HCEC 1CT (cell line): ENCODE data around the gene GAP43.
"Not testable (repeated sequence)": the region's sequence is repeated elsewhere in the genome, so short reads cannot be mapped to it uniquely, and the experiment has no call there.

Experiments
- DNase-seq: peaks from one replicate; pipeline ENCODE4 v3.0.0-alpha.2; 2017

GAP43 gene

GRCh38 chr3:115699706-115700105 lies 76.4 kb downstream of the GAP43 start:
- DNase-seq = no peak

DNA sequence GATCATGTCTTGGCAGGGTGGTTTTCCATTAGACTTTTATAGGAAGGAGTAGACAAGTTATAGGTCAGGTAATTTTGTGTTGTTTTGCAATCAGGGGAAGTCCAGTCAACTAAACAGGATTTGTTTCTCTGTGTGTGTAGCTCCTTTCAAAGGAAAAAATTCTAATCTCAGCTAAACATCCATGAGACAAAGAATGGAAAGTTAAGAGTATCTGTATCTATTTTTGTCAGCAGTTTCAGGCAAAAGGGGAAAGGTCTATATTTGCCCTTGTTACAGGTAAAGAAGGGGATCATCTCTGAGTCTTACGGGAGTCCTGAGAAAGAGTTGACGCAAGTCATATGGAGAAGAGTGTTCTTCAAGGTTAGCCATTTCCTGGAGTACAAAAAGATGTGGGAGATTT lies 79.3 kb downstream of the GAP43 start:
- no peak for DNase-seq

DNA sequence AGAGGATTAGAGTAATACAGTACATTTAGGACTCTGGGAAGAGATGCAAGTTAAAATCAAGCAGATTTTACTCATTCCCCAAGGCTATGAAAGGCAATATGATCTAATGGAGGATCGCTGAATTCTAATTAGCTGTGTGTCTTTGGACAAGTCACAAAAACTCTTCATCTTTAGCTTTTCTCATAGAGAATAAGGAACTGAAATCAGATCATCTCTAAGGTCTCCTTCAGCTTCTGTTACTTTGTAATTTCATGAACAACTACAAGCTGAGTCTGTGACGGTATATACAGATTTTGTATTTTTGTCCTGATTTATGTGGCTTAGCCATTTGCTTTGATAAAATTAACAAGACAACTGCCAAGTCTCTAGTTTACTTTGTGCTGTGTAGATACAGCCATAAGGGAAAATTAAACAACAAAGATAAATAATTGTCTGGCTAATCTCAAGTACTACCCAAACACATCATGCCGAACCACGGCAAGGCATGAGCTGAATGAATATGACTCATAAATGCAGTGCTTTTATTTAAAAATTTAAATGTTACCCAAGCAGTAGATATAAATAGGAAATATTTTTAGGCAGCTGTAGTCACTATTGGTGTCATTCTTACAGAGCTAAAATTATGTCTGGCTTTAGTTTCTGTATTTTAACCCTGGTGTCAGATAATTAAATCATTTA lies 81.5 kb downstream of the GAP43 start:
- DNase-seq = peak; percentile 29

- DNase-seq = no peak
These were observed 83.1 kb downstream of the GAP43 start for GRCh38 chr3:115706311-115706829.

DNA sequence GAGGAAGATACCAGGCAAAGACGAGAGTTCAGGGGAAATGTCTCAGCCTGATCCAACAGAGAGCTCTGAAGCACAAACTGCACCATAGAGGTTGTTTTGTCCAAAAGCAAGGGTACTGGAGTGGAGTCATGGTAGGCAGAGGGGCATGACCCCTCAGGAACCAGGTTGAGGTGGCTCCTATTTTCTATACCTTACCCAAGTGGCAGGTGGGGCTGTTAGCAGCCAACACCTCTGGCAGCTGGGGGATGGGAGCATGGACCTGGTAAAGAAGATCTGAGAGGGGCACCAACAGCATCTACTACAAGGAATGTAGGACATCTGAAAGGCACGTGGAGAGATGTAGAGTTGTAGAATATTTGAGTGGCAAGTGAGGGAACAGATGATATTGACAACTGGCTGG lies 85.2 kb downstream of the GAP43 start:
- DNase-seq = no peak

GRCh38 chr3:115709093-115709492 lies 85.8 kb downstream of the GAP43 start:
- DNase-seq = no peak

DNA sequence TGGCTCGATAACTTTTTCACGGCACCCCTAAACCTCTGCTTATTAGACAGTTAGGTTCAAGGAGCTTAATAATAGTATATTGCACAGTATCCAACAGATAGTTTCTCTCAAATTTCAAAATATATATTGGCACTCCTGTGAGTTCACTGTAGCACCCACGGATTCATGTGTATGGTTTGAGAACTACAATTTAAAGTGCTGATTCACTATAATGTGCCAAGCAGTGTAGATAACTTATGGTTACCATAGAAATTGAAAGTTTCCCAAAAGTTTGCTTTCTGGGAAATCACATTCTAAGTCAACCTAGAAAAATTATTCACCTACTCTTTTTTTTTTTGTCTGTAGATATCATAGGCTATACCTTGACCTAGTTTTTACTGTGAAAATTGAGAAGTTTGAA lies 86.6 kb downstream of the GAP43 start:
- no peak for DNase-seq

GRCh38 chr3:115710799-115711198 lies 87.5 kb downstream of the GAP43 start:
- DNase-seq = no peak

- no peak for DNase-seq
These were observed 89.6 kb downstream of the GAP43 start for GRCh38 chr3:115712871-115713270.

GRCh38 chr3:115713284-115713683 lies 90.0 kb downstream of the GAP43 start:
- no peak for DNase-seq

GRCh38 chr3:115715241-115715745 lies 92.0 kb downstream of the GAP43 start:
- DNase-seq = no peak

DNA sequence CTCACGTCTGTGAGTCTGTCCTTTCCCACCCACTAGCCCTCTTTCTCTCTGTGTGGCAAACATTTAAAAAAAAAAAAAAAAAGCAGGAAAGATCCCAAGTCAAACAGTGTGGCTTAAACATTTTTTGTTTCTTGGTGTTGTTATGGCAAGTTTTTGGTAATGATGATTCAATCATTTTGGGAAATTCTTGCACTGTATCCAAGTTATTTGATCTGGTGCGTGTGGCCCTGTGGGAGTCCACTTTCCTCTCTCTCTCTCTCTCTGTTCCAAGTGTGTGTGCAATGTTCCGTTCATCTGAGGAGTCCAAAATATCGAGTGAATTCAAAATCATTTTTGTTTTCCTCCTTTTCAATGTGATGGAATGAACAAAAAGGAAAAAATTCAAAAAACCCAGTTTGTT lies 97.7 kb downstream of the GAP43 start:
- no peak for DNase-seq

GRCh38 chr3:115725800-115726199 lies 102.5 kb downstream of the GAP43 start:
- DNase-seq = no peak

- DNase-seq = no peak
These were observed 103.8 kb downstream of the GAP43 start for GRCh38 chr3:115727135-115727534.

DNA sequence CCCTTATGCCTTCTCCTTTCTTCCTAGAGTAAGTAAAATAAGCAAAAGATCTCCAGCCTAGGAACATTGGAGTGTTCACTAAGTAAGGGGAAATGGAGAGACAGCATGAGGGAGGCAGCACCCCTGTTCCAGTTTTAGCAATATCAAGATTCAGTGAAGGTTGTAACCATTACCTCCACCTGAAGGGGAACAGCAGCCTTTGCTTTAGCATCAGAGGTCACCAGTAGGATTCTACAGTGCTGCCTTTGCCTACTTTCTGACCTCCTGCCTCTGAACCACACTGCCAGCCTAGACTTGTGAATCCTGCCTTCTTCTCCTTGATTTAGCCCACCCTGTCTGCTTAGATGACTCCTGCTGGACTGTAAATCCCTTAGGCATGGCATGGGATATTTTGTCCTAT lies 104.7 kb downstream of the GAP43 start:
- no peak for DNase-seq

DNA sequence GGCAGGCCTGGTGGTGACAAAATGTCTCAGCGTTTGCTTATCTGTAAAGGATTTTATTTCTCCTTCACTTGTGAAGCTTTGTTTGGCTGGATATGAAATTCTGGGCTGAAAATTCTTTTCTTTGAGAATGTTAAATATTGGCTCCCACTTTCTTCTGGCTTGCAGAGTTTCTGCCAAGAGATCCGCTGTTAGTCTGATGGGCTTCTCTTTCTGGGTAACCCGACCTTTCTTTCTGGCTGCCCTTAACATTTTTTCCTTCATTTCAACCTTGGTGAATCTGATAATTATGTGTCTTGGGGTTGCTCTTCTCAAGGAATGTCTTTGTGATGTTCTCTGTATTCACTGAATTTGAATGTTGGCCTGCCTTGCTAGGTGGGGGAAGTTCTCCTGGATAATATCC lies 113.0 kb downstream of the GAP43 start:
- DNase-seq = not testable (repeated sequence)

- no peak for DNase-seq
These were observed 118.3 kb downstream of the GAP43 start for GRCh38 chr3:115741650-115742049.

DNA sequence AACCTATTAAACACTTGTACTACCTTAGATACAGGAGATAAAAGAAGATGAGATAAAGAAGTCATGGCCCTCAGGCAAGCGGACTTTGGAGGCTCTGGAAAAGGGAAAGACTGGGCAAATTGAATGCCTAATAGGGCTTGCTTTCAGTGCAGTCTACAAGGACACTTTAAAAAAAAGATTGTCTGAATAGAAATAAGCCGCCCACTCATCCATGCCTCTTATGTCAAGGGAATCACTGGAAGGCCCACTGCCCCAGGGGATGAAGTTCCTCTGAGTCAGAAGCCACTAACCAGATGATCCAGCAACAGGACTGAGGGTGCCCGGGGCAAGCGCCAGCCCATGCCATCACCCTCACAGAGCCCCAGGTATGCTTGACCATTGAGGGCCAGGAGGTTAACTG lies 121.2 kb downstream of the GAP43 start:
- DNase-seq = not testable (repeated sequence)

GRCh38 chr3:115752978-115753377 lies 129.7 kb downstream of the GAP43 start:
- not testable (repeated sequence) for DNase-seq

GRCh38 chr3:115758076-115758763 lies 134.9 kb downstream of the GAP43 start:
- no peak for DNase-seq

DNA sequence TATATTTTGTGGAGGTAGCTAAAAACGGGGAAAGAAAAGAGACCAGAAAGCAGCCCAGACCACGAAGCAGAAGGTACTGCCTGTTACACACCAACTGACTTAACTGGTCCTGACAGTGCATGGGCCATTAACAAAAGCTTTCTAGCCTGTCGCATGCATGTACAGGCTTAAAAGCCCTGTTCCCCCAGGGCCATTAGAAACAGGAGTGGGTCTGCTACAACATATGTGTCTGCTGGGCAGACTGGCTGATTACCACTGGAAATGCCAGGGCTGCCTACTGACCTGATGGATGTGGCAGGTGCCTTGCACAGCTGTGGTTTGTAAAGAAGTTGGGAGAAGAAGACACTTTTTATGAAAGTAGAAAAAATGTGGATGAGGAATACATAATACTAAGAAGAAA lies 137.4 kb downstream of the GAP43 start:
- no peak for DNase-seq

DNA sequence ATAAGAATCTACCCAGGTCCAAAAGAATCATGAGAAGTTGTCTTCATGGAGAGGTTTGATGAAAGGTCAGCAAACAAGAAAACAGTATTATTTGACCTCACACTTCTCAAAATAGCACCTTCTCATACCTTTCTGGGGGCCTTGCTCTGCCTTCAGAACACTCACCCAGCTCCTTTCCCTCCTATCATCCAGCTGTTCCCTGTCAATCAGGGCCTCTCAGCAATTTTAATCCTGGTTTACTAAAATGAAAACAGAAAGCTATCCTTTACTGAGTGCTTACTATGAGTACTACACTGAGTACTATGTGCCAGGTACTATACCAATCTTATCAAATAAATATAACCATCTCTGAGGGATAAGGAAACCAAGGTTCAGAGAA lies 138.6 kb downstream of the GAP43 start:
- DNase-seq = no peak

DNA sequence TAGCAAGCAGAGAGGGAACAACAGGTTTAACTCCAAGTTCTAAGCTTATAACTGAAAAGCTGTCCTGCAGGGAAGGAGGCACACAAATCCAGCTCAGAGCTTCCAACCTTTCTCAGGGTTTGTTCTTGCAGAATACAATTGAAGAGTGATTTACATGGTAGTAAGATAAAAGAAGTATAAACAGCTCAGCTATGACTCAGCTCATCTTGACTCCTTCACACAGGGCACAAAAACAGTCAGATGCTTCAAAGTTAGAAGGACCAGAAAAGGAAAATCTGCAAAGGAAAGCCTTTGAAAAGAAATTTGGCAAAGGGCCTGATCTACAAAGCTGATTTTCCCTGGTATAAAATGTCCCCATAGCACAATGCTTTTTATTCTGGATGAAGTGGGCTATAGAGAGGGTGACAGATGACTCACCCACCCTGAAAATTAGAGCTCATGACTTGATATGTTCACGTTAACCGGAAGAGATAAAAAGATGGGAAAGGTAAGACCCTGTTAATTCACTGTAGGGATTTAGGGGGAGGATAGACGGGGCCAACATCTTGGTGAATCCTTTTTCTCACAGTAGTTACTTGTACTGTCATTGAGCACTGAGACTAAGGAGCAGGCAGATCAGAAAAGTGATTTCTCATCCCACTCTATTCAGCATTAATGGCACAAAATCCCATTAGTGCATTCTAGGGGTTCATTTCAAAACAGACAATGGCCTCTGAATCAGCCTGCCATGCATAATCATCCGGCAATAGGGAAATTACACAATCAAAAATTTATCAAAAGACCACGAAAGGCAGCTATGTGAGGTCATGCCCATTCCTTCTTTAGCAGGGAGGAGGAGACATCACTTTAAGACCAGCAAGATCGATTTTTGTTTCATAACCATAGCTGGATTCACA lies 143.5 kb downstream of the GAP43 start:
- peak; percentile 46 for DNase-seq
